NCI-H1694 treated with DMSO at 0.1 percent for 48 hours (cell line): Measurements from ENCODE around the gene RAMACL.

ENCODE experiments used
- DNase-seq: peaks from one replicate; lab custom pipeline; 2025; lab: John Stamatoyannopoulos, UW

Gene RAMACL

DNA sequence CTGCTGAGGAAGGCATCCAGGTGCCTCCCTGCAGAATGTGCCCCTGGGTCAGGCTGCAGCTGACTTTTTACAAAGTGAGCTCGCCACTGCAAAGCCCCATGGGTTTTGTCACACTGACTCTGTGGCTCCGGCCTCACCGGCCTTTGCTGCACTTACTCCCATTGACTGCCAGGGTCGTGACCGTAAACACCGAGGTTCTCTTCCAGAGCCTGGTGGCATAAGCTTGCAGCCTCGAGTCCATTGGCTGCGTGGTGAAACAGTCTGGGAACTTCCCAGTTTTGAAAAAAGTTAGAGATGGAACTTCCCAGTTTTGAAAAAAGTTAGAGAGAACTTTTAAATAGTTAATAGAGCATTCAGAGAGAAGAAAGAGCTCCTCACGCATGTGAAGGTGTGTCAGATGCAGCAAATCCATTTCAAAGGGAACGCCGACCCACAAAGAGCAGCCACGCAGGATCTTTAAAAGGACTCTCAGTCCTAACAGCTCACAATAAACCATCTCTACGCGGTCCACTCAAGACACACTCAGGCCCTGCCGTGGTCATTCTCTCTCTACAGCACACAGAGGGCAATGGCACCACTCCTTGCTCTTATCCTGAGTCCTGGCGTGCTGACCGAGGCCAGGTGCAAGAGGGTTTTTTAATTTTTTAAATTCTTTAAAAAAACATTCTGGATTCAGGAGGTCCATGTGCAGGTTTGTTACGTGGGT, 12.8 kb downstream of the RAMACL start:
- no peak for DNase-seq

DNA sequence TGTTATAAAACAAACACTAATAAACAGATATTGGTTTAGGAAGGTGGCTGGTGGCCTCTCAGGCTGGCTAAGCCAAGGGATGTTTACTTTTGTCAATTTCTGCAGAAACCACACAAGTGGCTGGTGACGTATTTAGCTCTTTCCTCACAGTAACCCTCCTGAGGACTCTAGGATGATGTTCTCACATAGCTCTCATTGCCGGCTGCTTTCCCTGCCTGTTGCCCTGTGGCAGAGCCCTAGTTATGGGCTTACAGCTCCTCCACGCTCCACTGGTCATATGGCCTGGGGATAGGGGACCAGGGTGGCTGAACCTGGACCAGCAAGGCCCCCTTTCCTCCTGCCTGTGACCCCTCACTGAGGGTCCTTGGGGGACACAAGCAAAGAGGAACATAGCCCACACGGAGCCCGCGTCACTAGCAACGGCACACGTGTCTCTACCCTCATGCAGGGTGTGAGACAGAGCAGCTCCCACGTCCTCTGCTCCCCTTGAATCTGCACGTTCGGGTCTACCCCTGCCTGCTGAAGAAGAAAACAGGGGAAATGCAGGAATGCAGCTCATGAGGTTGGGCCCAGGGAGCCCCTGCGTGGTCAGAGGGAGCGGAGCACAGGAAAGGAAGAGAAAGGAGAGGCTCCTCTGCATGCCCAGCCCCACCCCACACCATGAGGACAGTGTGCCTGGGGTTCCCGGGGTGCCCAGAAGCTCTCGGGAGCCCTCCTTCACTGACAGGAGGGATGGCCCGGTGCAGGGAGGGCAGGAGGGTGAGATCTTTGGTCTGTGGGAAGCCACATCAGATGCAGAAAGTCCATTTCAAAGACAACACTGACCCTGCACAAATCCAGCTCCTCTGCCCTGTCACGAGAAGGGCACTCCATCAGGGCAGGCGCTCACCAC, 13.9 kb downstream of the RAMACL start:
- no peak for DNase-seq

DNA sequence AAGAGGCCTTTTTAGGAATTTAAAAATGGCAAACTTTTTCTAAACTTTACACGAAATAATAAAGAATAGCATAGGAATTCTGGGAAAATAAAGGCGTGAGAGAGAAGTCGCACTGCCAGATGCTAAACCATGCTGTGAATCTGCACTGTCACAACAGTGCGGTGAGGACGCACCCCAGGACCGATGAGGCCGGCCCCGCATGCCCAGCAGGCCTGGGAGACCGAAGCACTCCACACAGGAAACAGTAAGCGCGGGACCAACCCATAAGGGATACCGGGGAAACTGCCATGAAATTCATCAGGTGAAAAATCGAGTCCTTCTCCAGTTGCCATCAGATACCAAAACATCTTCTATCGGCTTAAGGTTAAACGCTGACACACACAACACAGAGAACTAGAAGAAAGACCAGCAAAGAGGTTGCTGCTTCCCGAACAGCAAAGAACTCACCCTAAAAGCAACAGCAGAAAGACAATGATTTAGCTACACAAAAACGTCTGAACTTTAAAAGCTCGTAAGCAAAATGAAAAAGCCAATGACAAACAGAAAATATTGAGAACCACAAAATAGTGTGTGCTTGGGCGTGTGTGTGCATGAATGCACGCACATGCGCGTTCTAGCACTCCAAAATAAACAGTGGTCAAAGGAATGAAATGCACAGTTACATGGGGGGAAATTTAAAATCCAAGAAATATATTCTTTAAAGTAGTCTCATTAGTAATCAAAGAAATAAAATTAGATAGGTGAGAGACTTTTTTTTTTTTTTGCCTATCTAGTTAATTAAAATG, 15.4 kb downstream of the RAMACL start:
- DNase-seq = no peak

DNA sequence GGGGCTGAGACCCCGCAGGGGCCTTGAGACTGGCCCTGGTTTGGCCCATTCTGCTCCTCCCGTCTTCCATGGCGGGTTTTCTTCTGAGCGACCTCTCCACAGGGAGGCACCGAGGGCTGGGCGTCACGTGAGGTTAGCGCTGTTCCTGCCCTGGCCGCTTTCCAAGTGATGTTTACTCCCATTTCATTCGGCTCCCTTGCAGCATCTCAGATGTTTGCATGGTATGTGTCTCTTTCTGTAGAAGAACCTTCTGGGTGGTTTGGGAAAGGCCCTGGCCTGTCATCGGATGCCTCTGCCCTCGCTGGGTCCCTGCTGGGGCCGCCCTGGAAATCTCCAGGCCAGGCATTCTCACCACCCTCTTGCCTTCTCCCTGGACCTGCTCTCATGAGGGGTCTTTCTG, 17.3 kb downstream of the RAMACL start:
- no peak for DNase-seq

DNA sequence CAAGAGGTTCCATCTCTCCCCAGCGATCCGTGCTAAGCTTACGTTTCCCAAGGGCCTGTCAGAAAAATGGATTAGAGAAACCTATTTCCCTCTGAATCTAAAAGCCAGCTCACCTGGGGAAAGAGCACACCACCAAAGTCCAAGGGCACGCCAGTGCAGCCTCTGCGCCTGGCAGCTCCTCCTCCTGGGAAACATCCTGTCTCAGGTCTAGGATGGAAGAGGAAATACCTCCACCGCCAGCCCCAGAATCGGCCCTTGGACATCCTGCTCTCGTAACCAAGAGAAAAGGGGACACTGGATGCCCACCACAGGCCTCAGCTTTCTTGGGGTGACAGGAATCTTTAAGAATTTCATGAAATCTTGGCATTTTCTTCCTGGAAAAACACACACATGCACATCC, 18.7 kb downstream of the RAMACL start:
- DNase-seq = no peak

DNA sequence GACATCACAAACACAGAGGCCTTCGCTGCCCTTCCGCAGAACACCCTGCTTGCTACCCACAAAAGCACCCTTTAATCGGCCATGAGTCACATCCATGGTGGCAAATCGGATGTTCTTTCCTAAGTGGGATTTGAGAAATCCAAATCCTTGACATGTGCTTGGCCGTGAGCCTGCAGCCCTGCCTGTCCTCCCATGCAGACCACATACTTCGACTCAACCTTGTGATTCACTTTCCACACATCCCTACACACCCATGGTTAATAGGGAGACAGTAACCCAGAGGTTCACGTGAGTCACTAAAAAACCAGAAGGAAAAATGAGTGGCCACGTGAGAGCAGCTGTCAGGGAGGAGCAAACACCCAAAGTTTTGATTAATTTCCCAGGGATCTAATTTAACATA, 19.4 kb downstream of the RAMACL start:
- DNase-seq = no peak

DNA sequence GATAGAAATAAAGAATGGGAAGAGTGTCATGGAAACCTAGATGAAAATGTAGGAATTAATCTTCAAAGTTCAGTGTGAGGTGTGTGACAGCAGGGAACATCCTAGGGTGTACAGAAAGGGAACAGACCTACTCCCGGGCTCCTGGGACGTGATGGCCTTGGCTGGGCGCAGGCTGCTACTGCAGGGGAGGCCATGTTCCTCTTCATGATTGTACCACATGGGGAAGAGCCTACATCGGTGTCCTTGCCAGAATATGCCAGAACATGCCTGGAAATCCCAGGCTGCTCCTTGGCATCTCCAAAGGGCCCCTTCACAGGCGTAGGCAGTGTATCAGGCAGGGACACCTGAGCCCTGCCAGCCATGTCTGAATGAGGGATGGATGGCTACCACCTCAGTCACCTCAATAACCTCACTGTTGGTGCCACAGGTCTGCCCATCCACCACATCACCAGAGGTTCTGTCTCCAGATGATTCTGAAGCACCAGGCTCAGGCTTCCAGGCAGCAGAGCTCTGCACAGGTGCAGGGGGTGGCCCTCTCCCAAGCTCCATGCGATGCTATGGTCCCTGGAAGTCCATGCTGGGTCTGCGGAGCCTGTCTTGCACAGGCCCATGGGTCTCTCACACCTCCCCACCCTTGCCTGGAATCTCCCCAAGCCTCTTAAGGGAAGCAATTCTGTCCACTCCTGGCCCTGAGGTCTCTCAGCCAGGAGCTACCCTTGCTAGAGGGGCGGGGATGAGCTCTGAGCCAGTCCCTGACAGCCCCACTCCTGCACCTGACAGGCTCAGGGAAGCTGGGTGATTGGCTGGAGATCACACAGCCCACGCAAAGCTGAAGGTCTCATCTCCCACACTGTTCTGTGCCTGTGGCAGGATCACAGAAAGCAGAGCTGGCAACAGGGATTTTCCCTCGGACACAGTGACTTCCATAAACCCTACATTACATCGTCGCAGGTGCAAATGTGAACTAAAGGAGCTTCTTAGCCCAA, 20.2 kb downstream of the RAMACL start:
- no peak for DNase-seq

DNA sequence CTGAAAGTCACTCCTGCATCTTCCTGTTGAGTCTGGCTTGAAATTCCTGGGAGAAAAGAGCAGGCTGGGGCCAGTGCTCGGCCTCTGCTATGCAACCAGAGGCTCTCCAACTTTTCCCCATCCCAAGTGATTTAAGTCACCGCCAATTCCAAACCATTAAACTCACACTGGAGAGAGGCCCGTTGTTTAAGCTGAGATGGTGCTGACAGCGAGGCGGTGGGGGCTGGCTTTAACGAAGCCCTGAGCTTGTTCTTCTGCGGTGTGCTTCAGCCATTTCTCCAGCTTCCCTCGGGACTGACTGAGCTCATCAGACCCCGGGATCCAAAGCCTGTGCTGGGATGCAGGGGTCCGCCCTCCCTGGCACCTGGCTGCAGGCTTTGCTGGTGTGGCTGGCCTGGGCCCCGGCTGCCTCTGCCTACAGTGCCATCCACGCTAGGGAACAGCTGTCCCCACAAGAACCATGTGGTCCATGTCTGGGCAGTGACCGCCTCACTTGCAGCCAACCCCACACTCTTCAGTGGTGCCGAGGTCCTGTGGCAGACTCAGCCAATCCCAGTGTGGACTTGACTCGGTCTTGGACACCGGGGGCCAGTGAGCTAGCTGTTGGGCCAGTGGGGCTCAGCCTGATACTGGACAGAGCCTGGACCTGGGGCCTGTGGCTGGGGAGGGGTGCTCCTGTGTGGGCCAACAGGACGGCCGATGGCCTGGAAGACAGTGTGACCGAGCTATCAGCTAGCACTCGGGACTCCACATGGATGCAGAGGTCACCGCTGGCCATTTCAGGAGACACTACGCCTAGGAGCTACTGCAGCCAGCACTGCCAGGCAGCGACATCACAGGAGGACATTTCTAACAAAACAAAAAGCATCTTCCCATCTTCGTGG, 21.2 kb downstream of the RAMACL start:
- DNase-seq = no peak

DNA sequence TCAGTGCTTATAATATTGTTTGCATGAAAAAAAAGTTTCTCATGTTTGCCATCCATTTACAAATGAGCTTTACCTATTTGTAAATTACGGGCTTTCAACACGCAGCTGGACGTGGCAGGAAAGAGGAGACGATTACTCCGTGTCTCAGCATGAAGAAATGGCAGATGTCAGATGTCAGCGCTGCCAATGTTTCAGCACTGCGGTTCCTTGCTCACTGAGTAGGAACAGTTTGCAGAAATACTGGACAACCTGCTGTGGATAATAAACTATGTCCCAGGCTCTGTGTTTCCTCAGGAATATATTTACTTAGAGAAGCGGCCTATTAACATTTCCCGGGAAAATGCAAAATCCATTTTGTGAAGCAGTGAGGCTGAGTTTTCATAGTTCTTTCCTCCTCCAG, 22.7 kb downstream of the RAMACL start:
- no peak for DNase-seq

DNA sequence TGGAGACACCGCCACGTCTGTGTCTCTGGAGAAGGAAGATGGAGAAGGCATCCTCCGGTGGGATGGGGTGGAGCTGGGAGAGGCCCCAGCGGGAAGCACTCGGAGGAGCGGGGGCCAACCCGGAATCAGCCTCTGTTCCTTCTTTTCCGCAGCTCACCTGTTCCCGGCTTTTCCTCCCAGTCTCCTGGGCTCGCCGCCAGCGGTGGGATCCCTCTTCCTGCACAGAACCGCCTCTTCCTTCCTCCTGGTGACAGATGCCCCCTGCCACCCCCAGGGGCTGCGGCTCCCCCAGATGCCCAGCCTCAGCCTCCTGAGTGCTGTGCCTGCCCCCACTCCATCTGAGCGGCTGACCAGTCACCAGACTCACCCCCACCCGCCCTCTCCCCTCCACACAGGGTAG, 23.3 kb downstream of the RAMACL start:
- no peak for DNase-seq

DNA sequence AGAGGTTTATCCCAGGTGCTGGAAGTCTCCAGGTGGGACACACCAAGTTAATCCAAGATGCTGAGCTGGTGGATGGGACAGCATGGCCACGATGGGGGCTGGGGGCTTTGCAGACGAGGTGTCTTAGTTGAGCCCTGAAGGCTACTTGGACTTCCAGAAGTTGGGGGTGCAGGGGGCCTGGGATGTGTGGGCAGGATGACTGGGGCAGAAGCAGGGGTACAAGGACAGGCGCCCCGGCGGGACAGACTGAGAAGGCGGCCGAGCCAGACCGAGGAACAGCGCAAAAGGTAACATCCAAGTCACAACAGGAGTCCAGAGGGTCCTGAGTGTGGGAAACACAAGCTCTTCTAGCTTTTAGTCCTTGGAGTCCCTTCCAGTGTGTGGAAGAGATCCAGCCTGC, 23.8 kb downstream of the RAMACL start:
- no peak for DNase-seq

DNA sequence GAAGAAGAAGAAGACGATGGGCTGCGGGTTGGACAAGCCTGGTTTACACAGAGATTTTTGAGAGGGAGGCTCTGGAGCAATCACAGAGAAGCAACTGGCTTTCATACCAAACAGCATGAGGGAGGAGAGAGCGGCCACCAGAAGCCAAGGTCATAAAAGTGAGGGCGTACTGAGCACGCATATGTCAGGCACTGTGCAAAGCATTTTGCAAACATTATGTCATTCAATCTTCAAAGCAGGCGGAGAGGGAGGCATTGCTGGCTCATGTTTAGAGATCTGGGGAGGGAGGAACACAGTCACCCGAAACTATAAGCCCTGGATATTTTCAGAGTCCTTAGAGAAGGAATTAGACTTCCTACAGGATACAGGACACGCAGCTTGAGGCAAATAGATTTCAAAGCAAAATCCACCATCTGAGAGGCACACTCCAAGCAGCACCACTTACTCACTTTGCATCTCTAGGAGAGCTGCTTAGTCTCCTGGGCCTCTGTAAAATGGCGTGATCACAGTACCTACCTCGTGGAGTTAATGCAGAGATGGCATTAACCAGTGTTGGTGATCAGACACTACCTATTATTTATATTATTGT, 24.6 kb downstream of the RAMACL start:
- no peak for DNase-seq

DNA sequence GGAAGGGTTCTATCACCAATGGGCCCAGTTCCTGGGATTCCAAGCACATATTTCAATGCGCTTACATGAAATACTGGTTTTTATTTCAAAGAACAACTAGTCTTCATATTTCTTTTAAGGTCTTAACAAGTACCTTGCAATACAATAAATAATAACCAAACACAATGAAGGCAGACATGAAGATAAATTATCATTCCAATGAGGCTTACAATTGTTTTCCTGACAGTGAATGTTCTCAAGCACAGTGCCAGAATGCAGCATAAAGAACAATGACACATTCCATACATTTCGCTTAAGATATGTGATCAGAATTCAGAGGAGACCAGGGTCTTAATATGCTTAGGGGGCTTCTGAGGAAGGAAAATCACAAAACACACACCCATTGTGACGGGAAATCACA, 26.3 kb downstream of the RAMACL start:
- DNase-seq = no peak

DNA sequence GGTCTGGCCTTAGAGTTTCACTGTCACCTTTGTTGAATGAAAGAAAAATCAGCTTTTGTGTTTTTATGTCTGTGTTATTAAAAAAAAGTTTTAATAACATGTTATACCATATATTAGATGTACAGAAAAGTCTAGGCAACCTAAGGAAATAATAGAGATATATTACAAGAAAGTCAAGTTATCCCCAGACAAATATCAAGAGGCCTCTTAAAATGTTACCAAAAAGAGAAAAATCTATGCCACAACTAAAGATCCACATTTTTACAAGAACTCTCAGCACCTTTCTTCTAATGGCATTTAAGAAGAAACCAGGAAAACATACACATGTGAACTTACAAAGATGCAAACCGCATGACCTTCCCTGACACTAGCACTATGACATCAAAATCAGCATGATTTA, 26.8 kb downstream of the RAMACL start:
- DNase-seq = no peak

DNA sequence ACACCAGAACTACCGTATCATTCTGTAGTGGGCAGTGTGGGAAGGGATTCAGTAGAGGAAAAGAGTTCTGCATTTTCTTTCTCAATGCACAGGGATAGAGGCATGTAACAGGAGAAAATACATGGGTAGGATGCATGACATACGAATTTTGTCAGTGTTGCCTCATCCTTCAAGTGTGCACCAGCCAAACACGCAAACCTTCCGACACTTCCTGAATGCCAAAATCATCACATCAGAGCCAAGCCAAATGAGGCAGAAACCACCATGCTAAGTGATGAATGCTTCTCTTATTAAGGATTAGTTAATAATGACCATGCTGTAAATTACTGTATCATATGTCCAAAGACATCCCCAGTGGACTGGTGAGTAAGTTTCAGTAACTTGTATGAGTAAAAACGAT, 27.3 kb downstream of the RAMACL start:
- DNase-seq = no peak

DNA sequence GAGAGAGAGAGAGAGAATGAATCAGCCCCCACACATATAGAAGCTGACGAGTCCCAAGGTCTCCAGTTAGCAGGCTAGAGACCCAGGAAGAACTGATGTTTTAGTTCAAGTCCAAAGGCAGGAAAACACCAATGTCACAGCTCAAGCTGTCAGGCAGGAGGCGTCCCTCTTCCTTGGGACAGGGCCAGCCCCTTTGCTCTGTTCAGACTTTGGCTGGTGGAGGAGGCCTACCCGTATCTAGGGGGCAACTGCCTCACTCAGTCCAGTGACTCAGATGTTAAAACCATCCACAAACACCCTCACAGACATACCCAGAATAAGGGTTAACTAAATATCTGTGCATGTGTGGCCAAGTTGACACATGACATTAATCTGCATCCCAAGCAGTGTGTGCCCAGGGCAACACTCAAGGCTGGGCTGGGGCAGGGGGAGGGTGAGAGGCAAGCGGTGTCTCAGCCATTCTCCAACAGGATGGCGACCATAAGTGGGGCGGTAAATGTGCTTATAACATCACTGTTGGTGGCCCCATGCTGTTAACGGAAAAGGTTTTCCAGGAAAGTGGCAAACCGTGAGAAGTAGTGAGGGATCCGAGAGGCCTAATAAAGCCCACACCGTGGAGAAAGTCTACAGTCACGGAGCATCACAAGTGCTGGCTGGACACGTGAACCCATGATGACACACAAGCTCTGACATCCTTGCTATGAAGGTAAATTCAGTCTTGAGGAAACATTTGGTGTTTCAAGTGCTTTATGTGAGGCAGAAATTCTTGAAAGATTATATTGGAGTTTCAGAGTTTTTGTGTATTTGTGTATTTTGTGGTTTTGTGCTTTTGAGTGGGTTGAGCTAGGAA, 28.1 kb downstream of the RAMACL start:
- DNase-seq = no peak

DNA sequence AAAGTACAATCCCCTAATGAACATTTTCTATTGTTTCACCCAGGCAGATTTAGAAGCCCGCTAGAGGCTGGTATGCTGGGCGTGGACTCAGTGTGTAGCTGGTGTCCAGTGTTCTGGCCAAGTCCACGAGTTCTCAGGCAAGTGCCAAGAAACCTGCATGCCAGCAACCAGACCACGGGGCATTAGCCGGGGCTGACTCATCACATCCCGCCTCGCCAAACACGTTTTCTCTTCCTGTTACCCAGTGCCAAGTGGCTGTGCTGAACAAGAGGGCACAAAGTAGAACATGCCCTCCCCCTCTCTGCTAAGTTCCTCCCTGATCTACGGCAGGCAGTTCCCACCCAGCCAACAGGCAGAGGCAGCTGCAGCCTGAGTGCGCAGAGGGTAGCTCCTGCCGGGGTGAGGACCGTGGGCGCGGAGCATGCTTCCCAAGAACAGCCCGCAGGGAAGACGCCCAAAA, 29.6 kb downstream of the RAMACL start:
- DNase-seq = no peak

DNA sequence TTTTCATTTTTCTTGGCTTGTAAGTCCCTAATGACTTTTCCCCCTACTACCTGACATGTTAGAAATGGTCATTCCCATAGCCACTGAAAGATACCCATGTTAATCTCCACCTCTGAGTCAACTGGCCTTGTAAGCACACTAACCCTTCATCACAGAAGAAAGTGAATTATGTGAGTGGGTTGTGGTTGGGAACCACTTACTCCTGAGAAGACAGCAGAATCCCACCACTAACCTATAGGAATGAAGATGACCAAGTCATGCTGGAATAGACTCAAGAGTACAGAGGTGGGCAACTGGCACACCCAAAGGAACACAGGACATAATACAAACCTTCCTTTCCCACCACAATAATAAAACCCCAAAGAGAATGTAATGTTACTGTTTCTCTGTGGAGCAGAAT, 30.1 kb downstream of the RAMACL start:
- DNase-seq = no peak

DNA sequence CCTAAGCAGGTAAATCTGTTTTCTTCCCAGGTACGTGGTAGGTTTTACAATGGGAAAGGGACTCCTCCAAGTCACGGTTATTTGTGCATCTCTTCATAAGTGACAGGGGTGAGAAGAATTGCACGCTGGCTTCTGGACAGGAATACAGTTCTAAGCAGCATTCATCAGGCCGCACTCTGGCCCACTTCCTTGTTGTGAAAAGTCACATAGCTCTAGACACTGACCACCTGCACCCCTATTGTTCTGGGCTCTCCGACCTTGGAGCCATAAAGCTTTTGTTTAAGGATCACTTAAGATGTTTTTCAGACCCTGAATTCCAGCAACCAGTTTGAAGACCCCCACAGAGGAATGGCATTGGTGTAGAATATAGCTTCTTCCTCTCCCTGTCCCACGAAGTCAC, 31.4 kb downstream of the RAMACL start:
- no peak for DNase-seq
